WTC11 (cell line): ENCODE results near the gene SIPA1L3.

Experiments used
- CTCF ChIP-seq: fragments of 200-600 bp; IDR thresholded peaks from 2 replicates; pipeline ENCODE4 v1.8.0; 2022; ENCODE audit warnings: antibody characterized with exemption
- MAX ChIP-seq: sonication (generic); formaldehyde crosslinking; IDR thresholded peaks from 2 replicates; pipeline ENCODE4 v1.8.0; 2022; ENCODE audit warnings: mild to moderate bottlenecking, missing genetic modification reagents
- NR3C1 ChIP-seq: sonication (generic); formaldehyde crosslinking; conservative IDR thresholded peaks from 2 replicates; pipeline ENCODE4 v1.8.1; 2023; ENCODE audit warnings: low read depth, mild to moderate bottlenecking, missing genetic modification reagents
- TEAD4 ChIP-seq: sonication (generic); formaldehyde crosslinking; IDR thresholded peaks from 2 replicates; pipeline ENCODE4 v1.8.0; 2022; ENCODE audit warnings: mild to moderate bottlenecking, missing genetic modification reagents

- TF ChIP-seq MAX (CRISPR knock-in tag) (no peak), TEAD4 (no peak), NR3C1 (no peak), CTCF (no peak)
Measured at GRCh38 chr19:38001158-38001781, 94.3 kb downstream of the SIPA1L3 start.
